ENCODE measurements around the gene SLC22A8. TPM values are rescaled to one million over a fixed set of nuclear protein-coding genes. Genes with fewer than 3 reads are reported as not detected.

SLC22A8 gene
- total RNA-seq, 1 donor from 2014 or later: not detected

Other genes with a start within 250 kb of the SLC22A8 start
- gene TAF6L, start 244.4 kb downstream of the SLC22A8 start, total RNA-seq: 20.6 and 21.8 TPM in 2 replicates
- gene TMEM179B, start 228.4 kb downstream of the SLC22A8 start, total RNA-seq: 63.9 and 65.4 TPM in 2 replicates
- gene TMEM223, start 223.8 kb downstream of the SLC22A8 start, total RNA-seq: 16.8 and 23.2 TPM in 2 replicates
- 38.1 and 63.2 TPM in 2 replicates for gene NXF1, start 210.4 kb downstream of the SLC22A8 start, total RNA-seq
- 36.7 and 37.1 TPM in 2 replicates for gene STX5, start 183.8 kb downstream of the SLC22A8 start, total RNA-seq
- gene TEX54, start 183.0 kb downstream of the SLC22A8 start, total RNA-seq: not detected in 2 replicates
- 32.3 and 37.5 TPM in 2 replicates for gene WDR74, start 176.3 kb downstream of the SLC22A8 start, total RNA-seq
- 128 and 157 TPM in 2 replicates for gene SLC3A2, start 134.9 kb downstream of the SLC22A8 start, total RNA-seq
- gene CHRM1, start 94.5 kb downstream of the SLC22A8 start, total RNA-seq: not detected in 2 replicates
- gene SLC22A6, start 30.9 kb downstream of the SLC22A8 start, total RNA-seq: not detected in 2 replicates
- gene SLC22A24, start 128.4 kb upstream of the SLC22A8 start, total RNA-seq: not detected in 2 replicates
- gene SLC22A25, start 227.8 kb upstream of the SLC22A8 start, total RNA-seq: not detected in 2 replicates

All from glomerular endothelial cell (primary cell).